Limb (tissue), 2 donors: ENCODE results near the gene ANAPC2.

Experiments
- DNase-seq, 2 donors: peaks; one replicate each; pipeline ENCODE4 v3.0.0-alpha.2; 2016; ENCODE audit errors: extremely low spot score in 2 of 2

The ANAPC2 gene

DNA sequence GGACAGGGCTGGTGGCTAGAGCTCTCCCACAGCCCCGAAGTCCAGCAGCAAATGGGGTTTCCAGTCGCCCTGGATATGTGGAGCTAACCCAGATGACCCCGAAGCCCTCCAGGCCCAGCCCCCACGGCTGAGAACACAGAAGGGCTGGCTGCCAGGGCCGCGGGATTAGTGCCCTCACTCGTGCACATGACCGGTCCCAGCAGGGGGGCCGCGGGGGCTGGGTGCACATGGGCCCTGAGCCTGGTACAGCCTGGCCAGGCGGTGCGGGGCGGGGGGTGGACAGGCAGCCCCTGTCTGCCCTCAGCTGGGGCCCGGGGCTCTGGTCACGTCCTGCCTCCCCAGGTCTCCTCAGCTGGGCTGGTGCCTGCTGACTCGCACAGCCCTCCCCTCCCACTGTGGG, 6.0 kb upstream of the ANAPC2 start:
- DNase-seq, result no peak

DNA sequence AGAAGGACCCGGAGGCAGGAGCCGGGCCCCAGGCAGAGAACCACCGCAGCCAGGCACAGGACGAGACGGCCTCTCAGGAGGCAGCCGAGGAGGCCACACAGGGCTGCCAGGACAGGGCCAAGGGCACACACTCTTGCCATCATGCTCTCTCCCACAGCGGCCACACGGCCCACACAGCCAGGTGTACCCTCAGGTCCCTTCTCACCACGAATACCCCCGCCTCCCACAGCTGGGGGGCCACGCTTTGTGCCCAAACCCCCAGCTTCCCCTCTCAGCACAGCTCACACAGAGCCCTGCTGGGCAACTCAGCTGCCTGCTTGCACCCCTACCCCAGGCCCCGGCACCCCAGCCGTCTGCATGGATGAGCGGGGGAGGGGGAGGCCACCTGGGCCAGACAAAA, 5.4 kb upstream of the ANAPC2 start:
- no peak for DNase-seq

DNA sequence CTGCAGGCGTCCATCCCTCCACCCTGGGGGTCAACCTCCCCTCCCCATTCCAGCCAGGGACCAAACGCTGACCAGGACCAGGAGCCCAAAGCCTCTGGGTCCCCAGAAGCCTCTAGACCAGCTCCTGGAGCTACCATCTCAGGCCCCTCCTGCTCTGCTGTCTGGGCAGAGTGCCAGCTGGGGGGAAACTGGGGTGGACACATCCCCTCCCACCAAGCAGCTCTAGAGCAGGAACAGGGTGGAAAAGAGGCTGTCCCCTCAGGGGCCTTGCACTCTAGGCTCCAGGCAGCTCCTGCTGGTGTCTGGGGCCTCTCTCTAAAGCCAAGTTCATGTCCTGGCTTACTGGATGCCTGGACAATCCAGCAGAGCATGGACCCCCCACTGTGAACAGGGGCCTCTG, 4.5 kb upstream of the ANAPC2 start:
- no peak for DNase-seq

DNA sequence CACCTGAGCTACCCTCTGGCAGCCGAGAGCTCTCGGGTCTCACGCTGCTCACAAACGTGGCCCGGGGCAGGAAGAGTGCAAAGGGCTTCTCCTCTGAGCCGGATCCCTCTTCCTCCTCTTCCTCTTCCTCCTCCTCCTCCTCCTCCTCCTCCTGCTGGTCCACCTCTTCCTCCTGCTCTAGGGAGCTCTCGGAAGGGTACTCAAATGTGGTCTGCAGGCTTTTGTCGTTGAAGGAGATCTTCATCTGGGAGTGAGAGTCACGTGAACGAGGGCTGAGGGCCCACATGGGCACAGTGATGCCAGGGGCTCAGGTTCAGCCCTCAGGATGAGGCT, 4.1 kb upstream of the ANAPC2 start:
- DNase-seq, result no peak

DNA sequence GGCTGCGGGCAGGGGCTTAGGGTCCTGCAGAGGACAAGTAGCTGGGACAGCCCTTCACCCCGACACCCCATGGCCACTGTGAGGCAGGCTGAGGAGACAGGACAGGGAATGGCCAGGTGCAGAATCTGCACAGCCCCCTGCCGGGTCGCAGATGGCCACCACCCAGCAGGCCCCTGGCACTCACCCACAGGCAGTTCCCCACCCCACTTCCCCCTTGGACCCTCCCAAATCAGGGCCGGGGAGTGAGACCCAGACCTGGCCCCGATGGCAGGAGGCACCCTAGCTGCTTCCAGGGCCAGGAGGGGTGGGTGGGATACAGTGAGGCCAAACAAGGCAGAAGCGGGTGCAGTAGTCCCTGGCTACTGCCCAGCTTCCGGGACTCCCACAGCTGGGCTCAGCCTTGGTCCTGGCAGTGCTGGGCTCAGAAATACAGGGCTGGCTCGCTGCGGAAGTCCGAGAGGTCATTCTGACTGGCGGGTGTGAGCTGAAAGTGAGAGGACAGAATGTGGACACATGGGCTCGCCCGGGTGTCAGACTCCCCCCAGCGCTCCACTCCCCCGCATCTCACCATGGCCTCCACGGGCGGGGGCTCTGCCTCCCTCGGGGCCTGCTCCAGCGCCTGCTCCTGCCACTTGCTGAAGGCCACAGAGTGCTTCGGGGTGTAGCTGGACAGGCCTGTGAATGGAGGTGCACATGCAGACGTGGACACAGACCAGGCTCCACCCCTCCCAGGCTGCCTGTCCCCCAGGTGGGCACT, 3.5 kb upstream of the ANAPC2 start:
- no peak for DNase-seq

DNA sequence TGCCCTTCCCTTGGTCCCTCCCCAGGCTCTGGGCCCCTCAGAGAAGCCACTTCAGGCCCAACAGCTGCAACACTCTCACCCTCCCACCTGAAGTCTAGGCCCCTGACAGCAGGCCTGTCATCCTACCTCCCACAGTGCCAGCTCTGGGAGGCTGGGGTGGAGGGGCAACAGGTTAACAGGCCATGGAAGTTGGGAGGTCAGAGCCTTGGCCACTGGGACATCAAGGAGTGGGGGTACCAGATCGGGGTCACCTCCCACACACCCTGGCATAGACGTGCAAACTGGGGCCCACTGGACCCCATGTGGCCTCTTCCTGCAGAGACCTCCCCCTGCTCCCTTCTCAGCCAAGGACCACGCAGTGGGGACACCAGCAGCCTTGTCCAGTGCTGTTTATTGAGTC, 2.9 kb upstream of the ANAPC2 start:
- DNase-seq, result no peak

DNA sequence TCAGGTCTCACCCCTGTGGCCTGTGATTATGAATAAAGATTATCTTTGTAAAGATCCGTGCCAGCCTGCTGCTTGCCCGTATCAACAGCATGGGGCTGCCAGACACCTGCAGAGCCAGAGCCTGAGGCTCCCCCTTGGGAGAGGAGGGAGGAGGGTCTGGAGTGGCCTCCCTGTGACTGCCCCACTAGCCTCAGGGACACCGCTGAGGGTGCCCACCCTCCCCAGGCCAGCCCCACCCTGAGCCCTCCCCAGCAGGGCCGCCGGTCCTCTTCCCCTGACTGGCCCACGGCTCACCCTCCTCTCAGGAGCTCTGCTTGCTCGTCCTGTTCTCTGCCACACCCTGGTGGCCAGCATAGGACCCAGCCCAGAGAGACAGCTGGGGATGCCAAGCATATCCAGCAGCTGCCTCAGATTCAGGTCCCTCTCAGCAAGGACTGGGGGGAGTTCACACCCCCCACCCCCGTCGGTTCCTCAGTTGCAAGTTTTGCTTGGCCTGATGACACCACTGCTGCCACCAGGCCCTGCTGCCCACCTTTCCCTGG, 2.0 kb upstream of the ANAPC2 start:
- DNase-seq, result no peak

DNA sequence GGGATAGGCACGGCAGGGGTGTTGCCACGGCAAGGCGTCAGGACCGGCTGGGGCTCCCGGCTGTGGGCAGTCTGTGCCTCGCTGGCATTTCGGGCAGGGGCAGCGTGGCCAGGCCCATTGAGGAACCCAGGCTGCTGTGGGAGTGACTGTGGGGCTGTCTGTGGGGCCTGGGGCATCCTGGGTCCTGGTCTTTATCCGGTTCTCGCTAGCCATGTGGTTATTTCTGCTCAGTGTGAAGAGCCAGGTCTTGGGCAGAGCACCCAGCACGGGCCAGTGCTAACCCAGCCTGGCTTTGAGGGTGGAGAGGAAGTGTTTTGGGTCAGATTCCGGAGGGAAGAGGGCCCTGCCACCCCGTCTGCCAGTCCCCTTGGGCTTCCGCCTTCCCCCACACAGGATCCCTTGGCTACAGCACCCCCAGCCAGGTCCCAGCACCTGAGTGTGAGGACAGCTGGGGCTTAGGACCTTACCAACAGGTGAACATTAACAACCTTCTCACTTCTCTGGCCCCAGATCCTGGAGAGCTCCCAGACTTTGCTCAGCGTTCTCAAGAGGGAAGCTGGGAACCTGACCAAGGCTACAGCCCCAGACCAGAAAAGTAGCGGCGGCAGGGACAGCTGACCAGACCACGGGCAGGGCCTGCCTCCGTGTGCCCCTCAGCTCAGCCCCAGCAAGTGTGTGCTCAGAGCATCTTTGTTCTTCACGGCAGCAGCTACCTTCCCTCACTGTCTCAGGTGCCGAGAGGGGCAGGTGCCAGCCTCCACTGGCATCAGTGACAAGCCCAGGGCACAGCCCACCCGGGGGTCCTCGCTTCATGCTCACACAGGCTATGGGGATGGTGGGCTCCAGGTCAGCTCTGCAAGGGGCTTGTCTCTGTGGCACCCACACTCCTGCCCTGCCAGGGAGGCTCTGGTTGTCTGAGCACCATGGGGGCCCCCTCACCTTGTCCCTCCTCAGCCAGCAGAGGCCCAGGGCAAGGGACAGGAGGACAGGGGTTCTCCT, 1.2 kb upstream of the ANAPC2 start:
- DNase-seq, result no peak

DNA sequence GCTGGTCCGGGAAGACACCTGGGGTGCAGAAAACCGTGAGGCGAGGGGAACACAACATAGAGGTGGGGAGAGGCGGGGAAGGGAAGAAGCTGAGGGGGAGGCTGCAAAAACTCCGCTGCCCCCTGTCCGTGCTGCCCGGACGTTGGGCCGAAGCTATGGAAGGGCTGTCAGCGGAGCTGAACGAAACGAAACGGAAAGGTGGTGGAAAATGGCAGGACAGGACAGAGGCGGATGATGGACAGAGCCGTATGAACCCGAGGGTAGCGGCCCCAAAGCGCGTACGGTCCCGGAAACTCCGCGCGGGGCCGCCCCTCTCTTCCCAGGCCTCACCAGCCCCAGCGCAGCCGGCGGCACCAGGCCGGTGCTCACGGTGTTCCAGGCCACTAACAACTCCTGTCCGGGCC, 272 bp downstream of the ANAPC2 start:
- no peak for DNase-seq

DNA sequence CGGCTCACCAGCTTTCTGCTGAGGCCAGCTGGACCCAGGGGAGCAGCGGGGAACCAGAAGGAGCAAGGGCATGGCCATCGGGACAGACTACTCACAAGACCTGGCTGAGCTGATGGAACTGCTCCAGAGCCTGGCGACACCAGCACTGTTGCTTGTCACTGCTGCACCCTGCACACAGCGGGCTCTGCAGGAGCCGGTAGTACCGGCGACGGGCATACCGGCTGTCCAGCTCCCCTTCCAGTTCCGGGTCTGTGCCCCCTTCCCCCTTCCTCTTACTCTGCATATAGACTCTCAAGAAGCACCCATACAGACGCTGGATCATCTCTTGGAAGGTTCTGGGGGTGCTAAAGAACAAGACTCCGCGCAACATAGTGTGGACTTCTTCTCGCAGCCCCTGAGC, 974 bp downstream of the ANAPC2 start:
- DNase-seq, result no peak

DNA sequence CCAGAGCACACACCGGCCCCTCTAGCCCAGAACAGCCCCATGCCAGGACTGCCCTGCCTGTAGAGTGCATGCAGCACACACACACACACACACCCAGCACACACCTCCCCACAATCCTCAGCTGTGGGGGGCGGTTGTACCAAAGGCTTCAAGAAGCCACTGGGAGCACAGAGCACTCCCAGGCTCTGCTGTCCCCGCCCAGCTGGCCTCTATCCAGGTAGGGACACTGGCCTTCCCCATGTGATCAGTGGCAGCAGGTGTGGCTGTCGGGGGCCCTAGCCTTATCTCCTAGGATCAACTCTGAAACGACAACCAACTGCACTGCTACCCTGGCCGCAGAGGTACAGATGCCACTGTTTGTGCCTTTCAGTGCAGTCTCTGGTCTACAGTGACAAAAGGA, 2.0 kb downstream of the ANAPC2 start:
- DNase-seq, result no peak

DNA sequence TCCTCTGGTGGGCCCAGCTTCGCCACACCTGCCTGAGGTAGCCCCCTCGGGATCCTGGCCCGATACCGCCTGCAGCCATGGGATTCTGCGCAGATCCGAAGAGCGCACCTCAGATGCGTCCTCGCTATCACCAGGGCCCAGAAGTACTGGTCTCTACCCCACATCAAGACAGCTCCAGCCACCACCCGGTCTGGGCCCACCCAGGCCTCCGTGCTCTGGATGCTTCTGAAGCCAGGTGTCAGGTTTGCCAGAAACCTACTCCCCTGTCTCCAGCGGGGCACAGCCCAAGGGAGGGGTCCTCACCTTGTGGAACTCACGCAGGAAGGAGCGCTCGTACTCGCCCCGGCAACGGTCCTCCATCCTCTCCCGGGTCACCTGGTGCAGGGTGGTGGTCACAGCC, 2.4 kb downstream of the ANAPC2 start:
- no peak for DNase-seq

DNA sequence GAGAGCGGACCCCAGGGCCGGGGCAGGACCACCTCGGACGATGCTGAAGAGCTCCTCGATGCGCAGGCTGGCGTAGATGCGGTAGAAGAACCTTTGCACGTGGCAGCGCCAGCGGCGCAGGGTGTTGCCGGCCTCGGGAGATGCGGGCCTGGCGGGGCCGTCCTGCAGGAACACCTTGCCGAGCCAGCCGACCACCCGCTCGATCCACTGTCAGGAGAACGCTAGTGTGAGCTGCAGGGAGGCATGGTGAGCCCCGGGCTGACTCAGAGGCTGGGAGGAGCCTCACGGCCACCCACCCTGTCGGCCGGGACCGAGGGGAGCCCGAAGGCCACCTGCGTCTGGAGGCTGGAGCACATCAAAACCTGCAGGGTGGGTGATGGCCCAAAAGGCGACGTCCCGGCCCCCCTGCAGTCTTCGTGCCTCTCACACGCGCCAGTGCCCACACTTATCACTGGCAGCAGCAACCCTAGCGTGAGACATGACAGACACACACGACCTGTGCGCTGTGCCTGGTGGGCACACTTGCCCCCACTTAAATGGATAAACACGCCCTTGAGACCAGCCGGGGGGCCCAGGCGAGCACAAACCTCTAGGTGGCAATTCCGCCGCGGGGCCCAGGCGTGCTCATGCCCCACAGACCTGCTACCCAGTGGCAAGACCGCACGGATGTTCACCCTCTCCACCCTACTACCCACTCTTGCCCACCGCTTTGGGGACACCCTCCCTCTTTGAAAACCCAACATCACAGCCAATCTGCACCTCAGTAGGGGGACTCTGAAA, 3.3 kb downstream of the ANAPC2 start:
- DNase-seq, result no peak

DNA sequence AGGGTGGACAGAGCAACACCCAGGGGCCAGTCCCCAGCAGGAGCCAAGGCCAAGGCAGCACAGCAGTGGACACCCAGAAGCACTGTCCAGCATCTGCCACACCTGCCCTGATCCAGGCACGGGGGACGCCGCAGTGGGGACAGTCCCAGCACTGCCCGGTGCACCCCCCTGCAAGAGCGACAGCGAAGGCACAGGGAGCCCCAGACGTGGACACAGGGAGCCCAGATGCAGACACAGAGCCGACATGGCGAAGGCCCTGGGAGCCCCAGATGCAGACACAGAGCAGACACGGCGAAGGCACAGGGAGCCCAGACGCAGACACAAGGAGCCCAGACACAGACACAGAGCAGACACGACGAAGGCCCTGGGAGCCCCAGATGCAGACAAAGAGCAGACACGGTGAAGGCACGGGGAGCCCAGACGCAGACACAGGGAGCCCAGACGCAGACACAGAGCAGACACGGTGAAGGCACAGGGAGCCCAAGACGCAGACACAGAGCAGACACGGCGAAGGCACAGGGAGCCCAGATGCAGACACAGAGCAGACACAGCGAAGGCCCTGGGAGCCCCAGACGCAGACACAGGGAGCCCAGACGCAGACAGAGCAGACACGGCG, 4.3 kb downstream of the ANAPC2 start:
- DNase-seq, result no peak

DNA sequence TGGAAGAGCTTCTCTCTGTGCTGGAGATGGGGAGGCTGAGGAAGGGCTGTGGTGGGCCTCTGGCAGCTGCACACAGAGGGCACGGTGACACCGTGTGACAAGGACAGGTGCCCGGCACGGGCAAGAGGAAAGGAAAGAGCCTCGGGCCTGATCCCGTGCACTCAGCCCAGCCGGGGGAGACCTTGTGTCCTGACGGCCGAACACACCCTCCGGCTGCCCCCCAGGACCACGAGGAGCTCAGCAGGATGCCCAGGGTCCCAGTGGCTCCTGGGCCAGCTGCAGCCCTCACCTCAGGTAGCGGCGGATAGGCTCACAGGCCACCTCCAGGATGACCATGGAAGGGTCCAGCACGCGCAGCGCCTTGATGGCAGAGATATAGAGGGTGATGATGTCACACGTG, 5.5 kb downstream of the ANAPC2 start:
- no peak for DNase-seq

DNA sequence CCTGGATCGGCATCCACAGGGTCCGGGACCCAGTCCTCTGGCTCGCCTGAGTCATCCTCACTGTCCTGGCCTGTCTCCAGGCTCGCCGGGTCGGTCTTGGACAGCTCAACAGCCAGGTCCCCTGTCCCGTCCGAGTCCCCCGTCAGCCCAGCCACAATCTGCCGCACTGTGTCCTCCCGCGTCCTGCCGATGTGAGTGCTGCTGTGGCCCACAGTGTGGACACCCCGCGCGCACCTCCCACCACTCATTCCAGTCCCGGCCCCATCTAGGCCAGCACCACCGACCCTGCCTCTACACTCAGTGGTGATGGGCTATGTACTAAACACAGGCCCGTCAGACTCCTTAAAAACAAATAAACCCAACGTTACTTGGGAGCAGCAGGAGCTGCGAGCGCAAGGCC, 6.7 kb downstream of the ANAPC2 start:
- DNase-seq, result no peak

DNA sequence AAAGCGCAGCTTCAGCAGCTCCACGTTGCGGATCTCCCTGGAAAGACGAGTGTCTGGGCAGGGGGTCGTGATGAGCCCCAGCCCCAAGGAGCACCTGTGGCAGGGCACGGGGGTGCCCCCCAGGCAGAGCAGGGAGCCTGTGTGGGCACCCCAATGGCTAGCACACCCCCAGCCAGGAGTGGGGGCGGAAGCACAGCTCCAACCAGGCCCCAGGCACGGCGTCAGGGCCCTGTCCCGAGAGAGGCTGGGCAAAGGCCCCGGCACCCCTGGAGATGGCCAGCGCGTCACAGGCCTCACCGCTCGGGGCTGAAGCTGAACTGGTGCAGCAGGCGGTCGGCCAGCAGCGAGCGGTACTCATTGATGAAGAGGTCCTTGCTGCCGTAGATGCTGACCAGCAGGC, 7.9 kb downstream of the ANAPC2 start:
- DNase-seq, result no peak

DNA sequence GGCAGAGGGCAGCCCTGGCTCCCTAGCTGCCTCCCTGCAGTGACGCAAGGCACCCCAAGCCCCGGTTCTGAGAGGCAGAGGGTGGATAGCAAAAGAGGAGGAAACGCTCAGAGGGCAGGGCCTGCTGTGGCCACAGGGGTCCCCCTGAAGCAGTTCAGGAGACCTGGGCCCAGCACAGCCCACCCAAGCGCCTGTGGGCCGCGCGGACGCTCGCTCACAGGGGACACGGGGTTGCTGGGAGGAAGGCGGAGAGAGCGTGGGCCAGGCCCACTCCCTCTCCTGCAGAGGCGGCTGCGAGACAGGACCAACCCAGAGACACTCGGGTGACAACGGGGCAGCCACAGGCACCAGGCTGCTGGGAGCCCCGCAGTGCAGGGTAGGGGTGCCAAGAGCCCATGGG, 8.6 kb downstream of the ANAPC2 start:
- no peak for DNase-seq

DNA sequence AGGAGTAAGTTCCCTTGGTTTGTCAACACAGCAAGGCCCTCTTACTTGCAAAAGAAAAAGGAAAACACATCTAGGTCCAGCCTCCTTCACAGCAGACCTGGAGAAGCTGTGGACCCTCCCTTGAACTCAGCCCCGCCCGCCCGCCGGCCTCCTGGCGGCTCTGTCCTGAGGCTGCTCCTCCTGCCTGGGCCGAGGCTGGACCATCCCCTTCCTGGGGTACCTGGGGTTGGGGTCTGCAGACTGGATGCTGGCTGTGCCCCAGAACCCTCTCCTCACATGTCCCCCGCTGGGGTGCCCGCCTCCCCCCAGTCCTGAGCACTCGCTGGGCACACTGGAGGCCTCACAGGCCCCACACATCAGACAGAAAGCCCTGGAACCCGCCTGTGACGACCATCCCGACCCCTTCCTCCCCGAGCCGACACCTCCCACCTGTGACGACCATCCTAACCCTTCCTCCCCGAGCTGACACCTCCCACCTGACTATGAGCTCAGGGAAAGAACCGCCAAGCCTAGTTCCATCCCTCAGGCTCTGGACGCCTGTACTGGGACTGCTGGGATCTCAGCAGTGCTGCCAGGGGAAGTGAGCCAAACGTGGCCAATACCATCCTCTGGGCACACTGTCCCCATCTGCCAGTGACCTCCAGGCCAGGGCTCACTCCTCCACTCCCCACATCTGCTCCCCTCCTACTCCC, 9.3 kb downstream of the ANAPC2 start:
- no peak for DNase-seq

DNA sequence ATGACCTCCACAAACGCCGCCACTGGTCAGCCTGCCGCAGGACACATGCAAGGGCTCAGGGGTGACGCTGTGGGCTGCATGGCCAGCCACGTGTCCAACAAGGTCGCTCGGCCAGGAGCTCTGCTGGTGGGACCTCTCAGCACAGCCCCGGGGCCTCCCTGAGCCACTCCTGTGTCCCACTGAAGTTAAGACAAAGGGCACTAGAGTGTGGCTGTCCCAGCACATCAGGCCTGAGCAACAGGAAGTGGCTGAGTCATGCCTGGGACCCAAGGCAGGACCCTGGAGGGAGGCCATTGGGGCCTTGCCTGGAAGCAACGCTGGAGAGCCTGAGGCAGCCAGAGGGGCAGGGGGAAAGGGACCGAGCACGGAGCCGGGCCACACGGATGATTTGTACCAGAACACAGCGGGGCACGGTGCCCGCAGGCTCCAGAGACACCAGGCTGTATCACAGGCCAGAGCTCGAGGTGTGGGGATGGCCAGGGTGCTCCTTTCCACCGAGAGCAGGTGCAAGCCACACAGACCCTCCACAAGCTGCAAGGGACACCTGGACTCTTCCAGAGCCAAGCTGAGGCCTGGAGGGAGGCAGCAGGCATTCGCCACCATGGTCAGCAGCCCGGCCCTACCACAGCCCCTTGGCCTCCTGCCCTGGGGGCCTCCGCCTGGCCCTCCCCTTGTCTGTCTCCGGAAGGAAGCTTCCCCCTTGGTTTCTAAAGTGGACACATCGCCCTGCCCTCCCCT, 10.0 kb downstream of the ANAPC2 start:
- no peak for DNase-seq
